GM18907 (cell line): ENCODE measurements around the gene HSD3B7.

Experiments used
- ATAC-seq: cut with Tn5 transposase; IDR thresholded peaks from one replicate; pipeline ENCODE4 v1.9.1; 2021; ENCODE audit warnings: mild to moderate bottlenecking, moderate library complexity; ENCODE audit not compliant: unreplicated experiment

The HSD3B7 gene

DNA sequence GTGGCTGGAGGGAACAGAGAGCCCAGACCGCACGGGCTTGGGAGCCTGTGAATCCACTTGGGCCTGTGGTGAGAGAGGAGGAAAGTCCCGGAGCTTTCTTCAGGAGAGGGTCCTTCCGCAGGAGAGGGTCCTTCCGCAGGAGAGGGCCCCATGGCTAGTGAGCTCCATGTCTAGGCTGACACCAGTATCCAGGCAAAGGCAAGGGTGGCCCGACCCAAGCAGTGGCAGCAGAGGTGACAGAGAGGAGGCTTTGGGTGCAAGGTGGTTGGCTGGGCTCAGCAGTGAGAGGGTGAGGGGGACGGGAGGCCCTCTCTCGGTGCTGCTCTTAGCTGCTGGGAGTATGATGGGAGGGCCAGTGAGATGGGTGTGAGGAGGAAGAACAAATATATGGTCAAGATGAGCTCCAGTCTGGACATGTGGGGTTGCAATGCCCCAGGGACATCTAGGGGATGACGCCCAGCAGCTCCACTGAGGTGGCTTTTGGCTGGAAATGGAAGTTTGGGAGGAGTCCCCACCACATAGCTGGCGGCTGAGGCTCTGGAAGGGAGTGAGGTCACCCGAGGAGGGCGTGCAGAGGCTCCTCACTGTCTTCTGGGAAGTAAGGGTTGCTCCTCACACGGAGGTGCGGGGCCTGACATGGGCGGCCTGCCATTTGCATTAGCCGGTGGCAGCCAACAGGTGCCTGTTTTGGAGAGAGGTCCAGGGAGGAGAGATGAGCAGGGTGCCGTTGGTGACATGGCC lies 2.3 kb upstream of the HSD3B7 start:
- ATAC-seq, result no peak

DNA sequence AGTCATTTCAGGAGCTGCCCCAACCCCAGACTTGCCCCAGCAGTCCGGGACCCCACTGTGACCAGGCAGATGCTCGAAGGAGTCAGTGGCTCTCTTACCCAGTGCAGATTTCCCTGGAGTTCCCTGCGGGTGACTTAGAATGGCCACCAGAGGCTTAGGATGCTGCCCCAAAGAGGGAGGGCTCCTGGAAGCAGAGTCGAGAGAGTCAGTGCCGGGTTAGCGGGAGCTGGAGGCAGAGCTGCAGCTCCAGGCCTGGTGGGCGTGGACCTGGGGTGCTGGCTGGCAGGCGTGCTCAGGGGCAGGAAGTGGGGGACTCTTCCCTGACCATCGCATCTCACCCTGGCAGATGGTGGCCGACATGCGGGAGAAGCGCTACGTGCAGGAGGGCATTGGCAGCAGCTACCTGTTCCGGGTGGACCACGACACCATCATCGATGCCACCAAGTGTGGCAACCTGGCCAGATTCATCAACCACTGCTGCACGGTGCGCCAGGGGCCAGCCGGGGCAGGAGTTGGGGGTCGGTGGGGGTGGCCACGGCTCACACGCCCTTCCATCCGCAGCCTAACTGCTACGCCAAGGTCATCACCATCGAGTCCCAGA lies 1.6 kb upstream of the HSD3B7 start:
- ATAC-seq, result no peak

DNA sequence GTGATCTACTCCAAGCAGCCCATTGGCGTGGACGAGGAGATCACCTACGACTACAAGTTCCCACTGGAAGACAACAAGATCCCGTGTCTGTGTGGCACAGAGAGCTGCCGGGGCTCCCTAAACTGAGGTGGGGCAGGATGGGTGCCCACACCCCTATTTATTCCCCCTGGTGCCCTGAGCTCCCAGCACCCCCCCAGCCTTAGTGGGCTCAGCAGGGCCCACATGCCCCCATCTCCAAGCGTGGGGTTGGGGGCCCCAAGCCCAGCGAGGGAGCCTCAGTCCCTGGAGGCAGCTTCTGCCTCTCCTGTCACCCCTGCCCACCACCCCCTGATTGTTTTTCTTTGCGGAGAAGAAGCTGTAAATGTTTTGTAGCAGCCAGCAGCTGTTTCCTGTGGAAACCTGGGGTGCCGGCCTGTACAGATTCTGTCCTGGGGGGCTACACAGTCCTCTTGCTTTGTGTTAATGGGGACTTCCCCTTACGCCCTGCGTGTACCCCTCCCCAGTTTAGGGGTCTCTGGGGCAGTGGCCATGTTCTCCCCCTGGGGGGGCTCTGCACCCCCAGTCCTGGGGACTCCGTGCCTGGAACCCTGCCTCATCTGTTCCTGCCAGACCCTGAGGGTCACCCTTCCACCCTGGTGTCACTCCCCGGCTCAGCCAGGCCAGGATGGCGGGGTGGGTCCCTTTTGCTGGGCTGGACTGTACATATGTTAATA lies 953 bp upstream of the HSD3B7 start:
- ATAC-seq, result no peak

DNA sequence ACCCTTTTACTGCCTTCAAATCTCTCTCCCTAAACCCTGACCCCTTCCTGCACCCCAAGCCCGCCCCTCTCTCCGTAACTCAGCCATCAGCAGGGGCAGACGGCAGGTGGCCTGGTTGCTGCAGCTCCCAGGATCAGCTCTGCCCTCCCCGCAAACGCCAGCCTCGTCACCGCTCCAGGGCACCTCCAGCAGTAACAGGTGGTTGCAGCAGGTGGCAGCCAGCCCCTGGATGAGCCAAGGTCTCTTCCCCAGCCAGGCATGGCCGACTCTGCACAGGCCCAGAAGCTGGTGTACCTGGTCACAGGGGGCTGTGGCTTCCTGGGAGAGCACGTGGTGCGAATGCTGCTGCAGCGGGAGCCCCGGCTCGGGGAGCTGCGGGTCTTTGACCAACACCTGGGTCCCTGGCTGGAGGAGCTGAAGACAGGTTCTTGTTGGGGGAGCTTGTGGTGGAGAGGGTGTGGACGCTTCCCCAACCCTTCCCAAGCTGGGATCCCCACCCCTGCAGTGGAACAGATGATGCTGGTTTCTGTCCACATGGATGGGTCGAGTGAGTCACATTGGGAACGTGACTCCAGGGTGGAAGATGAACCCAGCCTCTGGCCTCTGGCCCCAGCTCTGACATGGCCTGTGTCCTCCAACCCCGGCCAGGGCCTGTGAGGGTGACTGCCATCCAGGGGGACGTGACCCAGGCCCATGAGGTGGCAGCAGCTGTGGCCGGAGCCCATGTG lies 558 bp downstream of the HSD3B7 start:
- ATAC-seq, result no peak

DNA sequence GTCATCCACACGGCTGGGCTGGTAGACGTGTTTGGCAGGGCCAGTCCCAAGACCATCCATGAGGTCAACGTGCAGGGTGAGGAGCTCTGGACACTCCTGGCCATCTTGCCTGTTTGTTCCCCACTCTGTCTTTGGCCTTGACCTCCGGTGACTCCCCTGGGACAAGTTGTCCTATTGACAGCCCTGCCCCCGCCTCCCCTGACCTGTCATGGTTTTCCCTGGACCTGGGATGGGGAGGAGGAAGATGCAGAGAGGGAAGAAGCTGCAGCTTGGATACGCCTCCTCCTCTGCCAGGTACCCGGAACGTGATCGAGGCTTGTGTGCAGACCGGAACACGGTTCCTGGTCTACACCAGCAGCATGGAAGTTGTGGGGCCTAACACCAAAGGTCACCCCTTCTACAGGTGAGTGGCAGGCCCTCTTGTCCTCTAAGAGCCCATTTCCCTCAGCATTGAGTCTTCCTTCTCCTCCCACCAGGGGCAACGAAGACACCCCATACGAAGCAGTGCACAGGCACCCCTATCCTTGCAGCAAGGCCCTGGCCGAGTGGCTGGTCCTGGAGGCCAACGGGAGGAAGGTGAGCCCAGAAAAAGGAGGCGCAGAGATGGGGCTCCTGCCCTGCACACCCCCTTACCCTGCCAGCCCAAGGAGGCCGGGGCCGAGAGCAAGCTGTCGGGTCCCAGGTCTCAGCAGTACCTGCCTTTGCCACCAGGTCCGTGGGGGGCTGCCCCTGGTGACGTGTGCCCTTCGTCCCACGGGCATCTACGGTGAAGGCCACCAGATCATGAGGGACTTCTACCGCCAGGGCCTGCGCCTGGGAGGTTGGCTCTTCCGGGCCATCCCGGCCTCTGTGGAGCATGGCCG lies 1.4 kb downstream of the HSD3B7 start:
- ATAC-seq, result no peak

DNA sequence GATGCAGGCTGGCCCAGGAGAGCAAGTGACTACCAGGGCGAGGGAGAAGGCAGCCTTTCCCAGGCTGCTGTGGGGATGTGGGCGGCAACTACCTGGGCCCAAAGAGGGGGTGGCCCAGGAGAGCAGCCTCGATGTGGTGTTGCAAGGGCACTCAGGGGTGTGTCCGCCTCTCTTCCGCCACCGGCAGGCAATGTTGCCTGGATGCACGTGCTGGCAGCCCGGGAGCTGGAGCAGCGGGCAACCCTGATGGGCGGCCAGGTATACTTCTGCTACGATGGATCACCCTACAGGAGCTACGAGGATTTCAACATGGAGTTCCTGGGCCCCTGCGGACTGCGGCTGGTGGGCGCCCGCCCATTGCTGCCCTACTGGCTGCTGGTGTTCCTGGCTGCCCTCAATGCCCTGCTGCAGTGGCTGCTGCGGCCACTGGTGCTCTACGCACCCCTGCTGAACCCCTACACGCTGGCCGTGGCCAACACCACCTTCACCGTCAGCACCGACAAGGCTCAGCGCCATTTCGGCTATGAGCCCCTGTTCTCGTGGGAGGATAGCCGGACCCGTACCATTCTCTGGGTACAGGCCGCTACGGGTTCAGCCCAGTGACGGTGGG lies 2.7 kb downstream of the HSD3B7 start:
- ATAC-seq, result no peak

DNA sequence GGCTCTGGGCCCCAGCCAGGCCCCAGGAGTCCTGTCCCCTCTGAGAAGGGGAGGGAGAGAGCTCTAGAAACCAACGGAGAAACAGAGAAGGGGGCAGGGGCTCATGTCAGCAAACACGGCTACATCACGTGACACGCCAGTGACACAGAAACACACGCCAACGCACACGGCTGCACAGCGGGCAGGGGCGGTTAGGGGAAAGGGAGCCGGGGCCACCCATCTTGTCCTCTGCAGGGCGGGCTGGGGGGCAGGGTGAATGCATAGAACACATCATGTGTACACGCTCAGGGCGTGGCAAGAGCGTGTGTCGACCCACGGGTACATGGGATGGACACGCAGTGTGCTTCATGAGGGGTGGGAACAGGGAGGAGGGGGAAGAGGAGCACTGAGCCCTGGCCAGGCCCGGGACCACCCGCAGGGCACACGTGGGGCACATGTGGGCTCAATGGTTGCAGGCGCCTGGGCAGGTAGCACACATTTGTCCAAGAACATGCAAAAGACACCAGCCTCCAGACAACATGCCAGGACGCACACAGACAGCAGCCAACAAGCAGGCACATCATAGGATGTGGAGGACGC lies 4.6 kb downstream of the HSD3B7 start:
- ATAC-seq, result no peak

DNA sequence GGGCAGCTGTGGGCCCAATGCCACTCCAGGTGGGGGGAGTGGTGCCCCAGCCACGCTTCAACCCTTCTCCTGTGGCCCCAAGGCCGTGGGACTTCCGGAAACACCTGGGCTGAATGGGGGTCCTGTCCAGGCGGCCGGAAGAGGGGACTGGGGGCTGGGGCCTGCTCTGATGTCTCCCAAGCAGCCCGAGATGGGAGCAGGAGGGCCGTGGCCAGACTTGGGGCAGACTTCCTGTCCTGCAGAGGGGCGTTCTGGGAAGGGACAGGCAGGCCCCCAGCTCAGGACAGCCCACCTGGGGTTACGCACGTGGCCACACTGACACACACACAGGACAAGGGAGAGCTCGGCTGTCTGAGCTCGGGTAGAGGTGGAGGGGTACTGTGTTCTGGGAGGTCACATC lies 5.1 kb downstream of the HSD3B7 start:
- no peak for ATAC-seq

DNA sequence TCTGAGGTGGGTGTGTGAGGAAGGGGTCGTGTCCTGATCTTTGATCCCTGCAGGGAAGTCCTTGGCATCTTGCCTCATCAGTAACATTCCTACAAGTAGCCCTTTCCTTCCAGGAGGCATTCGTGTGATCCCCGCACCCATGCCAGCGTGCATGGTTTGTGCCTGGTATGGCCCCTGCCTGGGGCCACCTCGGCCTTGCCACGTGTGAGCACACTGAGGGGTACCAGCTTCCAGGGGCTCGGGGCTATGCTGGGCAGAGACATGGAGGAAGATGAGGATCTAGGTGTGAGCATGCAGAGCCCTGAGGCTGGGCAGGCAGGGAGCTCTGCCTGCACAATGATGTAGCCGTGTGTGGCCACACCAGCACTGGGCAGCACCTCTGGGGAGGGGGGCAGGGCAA lies 6.0 kb downstream of the HSD3B7 start:
- ATAC-seq, result no peak

DNA sequence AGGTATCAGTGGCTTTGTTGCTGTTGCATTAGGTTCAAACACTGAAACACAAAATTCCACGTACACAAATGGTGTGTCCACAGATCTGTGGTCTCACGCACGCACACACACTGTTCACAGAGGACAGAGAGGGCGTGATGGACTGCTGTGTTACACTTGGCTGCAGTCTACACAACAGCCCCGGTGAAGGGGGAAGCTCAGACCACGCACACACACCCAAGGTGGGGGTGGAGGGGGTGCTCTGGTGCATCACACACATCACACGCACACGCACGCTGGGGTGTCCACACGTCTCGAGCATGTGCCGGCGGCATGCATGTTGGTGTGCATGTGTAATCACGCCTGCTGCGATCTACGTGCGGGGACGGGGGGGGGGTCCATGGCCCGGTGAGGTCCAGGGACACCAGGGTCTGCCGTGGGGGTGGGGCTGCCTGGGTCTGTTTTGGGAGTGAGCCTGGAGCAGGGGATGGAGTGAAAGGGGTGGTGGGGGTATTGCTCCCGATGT lies 7.3 kb downstream of the HSD3B7 start:
- ATAC-seq, result no peak

DNA sequence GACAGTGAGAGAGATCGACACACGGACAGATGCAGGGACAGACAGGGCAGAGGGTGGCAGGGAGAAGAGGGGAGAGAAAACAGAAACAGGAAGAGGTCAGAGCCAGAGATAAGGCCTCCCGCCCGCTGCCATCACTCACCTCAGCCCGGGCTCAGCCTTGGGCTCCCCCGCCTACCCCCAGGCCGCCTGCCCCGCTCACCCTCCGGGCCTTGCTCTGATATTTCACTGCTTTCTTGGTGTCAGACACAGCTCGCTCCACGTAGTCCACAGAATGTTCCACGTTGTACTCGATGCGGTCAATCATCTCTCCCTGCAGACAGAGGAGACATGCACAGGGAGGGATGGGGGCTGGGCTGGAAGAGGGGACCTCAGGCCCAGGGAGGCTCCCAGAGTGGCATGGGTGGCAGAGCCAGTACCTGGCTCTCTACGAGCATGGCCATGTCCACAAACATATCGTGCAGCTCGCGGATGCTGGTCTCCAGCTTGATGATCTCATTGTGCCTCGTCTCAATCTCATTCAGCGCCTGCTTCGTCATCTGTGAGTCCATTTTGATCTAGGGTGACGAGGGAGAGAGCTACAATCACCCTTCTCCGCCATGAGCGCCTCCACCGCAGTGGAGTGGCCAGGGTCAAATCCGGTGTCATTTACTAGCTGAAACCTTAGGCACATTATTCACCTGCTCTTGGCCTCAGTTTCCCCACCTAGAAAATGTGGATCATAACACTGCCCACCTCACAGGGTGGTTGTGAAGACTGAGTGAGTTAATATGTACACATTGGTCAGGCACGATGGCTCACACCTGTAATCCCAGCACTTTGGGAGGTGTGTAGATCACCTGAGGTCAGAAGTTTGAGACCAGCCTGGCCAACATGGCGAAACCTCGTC lies 8.2 kb downstream of the HSD3B7 start:
- no peak for ATAC-seq

DNA sequence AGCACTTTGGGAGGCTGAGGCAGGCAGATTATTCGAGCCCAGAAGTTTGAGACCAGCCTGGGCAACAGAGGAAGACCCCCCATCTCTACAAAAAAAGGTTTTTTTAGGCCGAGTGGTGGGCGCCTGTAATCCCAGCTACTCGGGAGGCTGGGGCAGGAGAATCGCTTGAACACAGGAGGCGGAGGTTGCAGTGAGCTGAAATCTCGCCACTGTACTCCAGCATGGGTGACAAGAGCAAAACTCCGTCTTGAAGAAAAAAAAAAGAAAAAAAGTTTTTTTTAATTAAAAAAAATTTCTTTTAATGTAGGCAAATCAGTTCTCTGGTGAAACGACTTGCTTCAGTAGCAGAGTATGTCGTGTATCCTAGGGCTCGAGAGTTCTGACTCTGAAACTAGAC lies 10.9 kb downstream of the HSD3B7 start:
- no peak for ATAC-seq

DNA sequence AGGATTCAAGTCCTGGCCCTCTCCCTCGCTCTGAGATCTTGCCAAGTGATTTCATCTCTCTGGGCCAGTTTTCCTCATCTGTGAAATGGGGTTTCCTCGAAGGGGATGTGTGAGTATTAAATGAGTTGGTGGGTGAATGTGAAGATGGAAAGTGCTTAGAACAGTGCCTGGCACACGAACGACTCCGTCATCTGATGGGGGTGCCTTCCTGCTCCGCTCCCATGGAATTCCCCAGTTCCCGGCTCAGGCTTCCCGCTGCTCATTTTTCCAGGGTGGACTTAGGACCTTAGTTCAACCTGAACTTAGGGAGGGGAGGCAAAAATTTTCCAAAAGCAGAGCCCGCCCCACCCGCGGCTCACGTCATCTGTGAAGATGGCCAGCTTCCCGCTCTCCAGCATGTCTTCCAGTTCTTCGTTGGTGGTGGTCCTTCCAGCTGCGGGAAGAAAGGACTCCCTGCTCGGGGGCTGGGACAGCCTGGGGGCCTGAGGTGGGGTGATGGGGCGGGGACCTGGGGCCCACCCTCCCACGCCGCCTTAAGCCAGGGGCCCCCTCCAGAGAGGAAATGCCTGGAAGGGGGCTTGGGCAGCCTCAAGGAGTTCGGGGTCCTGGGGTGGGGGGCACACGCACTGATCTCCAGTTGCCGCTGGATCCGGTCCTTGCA lies 11.4 kb downstream of the HSD3B7 start:
- ATAC-seq, result no peak

DNA sequence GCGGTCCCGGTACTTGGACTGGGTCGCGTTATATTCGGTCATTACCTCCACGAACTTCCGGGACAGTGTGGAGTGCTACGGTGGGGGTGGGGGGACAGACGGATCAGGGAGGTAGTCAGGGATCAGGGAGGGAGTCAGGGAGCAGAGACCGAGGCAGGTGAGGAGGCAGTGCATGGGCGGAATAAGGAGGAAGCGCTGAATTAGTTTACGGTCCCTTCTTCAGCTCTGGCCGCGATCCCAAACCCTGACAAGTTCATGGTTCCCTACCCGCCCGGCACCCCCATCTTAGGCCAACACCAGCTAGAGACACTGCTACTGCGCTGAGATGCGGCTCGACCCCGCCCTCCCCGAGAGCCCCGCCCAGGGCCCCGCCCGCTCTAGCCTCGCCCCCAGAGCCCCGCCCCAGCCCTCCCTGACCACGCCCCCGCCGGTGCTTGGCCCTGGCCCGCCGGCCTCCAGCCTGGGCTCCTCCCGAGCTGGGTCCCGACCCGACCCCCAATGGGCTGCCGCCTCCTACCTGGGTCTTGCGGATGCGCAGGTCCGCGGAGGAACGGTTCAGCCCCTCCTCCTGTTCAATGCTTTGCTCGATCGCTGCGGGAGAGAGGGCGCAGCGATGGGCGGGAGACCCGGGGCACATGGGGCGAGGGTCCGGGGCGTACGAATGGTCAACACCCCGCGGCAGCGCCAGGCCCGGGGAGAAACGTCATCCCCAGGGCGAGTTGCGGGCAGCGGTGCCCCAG lies 12.1 kb downstream of the HSD3B7 start:
- ATAC-seq, result peak; percentile 78

DNA sequence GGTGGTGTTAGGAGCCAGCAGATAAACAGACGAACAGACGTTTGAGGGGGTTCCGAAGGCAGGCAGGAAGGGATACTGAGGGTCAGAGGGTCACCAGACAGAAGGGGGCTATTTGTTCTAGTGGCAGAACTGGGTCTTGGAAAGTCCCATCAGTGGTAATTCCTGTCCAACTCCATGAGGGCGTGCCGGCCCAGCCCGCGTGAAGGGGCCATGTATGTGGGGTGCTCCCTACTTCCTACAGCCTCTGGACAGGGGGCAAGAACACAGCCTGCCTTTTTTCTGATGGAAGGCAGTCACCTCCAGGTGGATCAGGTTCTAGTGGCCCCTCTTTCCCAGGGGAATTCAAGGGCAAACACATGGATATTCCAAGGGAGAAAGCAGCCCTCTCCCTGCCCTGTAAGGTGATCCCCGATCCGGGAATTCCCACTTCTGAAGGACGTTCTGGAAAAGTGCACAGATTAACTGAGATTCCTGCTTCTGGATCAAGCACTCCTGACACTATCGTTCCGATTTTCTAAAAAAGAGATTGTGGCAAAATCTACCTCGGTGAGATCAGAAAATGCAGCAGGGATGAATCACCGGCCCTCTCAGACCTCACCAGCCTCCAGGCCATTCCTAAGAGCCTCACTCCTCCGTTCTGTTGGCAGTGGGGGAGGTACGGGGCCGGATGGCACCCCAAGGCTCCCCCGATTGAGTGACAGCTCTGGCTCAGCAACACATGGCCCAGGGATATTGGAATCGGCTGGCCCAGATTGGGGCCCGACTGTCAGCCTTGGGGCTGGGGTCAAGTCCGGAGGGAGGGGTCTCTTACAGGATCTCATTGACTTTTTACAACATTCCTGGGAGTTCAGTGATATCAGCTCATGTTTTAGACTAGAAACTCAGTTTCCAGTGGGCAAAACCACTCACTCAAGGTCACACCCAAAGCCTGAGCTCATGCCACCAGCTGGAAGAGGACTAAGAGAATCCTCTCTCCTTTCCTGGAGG lies 13.0 kb downstream of the HSD3B7 start:
- no peak for ATAC-seq
